NCI-H2171 (cell line): Measurements from ENCODE around the gene UBFD1.
"Not testable (repeated sequence)": the region's sequence is repeated elsewhere in the genome, so short reads cannot be mapped to it uniquely, and the experiment has no call there.

Experiments used
- DNase-seq: peaks from one replicate; lab custom pipeline; 2025; lab: John Stamatoyannopoulos, UW

Gene UBFD1

DNA sequence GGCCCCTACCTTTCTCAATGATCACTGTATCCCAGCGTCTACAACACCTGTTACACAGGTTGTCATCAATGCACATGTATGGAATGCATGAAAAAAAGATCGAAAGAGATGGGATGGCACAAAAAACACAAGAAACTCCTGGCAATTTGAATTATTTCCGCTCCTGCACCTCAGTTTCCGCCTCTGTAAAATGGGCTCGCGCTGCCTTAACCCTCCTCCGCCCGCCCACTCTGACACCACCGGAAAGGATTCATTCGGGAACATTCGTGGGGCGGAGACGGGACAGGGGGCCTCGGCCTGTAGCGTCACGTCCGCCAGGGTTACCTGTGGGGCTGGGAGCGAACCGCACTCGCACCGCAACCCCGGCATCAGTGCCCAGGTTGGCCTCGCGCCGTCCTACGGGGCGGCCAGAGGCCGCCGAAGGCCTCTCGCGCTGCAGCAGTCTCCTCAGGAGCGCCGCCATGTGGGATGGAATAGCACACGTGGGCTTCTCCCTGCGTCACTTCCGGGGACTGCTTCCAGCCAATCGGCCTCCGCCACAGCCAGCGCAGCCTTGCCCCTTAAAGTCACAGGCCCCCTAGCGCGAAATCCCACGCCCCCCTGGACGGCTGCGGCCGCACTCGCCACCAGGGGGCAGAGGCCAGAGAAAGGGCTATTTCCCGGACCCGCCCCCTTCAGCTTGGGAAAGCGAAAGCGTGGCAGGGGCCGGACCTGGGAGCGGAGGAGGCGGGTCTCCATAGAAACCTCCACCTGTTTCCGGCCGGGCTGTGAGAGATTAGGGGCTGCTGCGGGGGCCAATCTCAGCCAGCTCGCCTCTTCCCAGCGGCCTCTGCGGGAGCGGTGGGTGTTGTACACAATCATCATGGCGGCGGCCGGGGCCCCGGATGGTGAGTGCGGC is at the start of gene UBFD1, which contains the start of gene EARS2:
Gene UBFD1, plus strand, starts transcription at position 847 of the 898 bp plus-strand sequence. Its CDS starts 16 bp downstream, at position 863.
Gene EARS2, minus strand, starts transcription at position 470 of the 898 bp plus-strand sequence. Its CDS starts 7 bp downstream, at position 463.
- peak; percentile 99 for DNase-seq

DNA sequence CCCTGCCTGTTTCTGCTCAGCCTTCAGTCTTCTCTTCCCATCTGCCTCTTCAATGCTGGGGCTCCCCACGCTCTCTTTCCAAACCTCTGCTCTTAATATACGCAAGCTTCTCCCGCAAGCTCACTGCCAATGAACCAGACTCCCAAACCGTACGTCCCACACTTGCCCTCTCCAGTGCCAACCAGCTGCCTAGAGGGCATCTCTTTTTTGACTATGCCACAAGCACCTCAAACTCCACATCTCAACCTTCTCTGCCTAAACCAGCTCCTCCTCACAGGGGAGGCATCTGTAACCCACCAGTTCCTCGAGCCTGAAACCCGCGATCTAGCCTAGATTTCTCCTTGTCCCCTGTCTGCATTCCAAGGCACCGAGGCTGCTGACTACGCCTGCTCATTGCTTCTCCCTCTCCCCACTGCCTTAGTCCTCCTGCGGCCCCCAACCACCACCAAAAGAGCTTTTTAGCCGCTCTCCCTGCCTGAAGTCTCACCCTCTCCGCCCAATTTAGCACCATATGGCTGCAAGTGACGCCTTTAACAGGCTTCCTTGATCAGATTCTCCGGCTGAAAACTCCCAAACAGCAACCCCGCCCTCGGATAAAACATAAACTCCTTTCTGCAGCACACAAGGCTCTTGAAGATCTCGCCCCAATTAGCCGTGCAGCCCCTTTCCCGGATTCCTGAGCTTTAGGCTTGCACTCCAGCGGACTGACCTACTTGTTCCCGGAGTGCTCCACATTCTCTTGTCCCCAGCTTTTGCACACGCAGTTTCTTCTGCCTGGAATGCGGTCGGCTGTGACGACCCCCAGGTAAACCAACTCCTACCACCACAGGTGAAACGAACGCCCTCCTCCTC is 48.7 kb upstream of the UBFD1 start:
- peak; percentile 39 for DNase-seq

DNA sequence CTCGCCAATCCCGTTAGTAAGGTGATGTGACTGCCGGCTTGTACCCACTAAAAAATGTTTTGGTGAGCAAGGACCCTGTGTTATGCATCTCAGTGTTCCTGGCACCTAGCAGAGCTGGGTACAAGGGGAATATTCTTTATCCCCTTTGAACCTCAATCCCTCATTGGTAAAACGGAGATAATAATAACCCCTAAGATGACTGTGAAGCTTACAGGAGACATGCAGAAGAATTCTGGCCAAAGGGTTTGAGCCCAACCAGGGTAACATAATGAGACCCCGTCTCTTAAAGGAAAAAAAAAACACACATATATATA is 48.1 kb upstream of the UBFD1 start:
- DNase-seq = no peak

GRCh38 chr16:23509782-23510163 is 47.8 kb upstream of the UBFD1 start:
- no peak for DNase-seq

DNA sequence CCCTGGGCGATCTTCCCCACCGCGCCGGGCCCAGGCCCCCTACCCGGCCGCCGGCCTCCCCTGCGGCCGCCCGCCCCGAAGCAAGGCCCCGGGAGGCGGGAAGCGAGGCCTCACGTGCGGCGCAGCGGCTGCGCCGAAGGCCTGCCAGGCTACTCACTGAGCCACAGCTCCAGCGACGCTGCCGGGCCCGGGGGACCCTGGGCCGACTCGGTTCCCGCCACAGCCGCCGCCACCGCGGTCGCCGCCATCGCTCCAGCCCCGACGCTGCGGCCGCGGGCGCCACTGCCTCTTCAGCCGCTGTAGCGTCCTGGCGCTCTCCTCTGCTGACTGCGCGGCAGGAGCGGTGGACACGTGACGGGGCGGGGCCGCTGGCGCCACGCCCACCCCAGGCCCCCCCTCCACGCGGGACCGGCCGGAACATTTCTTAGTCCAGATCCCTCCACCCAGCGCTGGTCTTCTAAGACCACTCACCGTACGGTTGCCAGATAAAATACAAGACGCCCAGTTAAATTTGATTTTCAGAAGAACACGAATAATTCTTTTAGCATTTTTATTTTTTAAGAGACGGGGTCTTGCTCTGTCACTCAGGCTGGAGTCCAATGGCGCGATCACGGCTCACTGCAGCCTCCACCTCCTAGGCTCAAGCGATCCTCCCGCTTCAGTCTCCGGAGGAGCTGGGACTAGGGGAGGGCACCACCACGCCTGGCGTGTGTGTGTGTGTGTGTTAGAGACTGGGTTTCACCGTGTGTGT is 47.2 kb upstream of the UBFD1 start, which contains the start of gene GGA2:
Gene GGA2, minus strand, starts transcription at position 331 of the 751 bp plus-strand sequence. Its CDS starts 83 bp downstream, at position 248.
- DNase-seq = peak; percentile 65

- not testable (repeated sequence) for DNase-seq
Measured at GRCh38 chr16:23510915-23511270, 46.6 kb upstream of the UBFD1 start.

DNA sequence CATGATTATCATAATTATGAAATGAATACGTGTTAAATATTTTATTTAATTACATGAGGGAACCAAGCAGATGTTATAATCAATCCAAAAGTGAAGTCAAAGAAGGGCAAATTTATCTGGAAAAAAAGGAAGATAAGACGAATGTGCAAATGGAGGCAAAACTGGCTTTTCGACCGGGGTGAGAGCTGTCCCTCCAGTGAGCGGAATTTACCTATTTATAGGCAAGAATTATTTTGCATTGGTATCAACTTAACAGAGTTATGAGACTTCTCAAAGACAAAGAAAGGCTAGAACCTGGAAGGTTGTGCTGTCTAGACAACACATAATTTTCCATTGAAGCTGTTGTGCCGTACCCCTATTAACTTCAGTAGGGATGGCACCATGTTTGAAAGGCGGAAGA is 45.8 kb upstream of the UBFD1 start:
- DNase-seq = no peak

DNA sequence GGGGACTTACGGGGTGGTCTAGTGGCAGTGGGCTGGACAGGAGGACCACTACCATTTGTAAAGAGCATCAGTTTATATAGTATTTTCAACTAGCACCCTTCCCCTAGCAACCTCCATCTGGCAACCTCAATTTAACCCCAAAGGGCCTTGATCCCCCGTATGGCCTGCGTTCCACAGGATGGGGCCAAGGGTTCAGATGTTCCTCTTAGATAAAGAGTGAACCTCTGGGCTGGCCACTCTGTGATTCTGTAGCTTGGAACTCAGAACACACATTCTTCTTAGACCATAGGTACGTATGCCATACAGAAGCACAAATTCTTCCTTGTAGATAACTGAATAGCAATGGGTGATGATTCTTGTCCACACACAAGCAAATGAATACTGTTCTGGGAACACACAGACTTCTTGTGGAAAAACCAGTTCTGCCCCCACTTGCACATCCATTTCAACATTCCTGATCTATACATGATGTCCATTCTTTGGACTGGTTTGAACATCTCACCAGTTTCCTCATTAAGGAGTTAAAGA is 45.3 kb upstream of the UBFD1 start:
- no peak for DNase-seq

GRCh38 chr16:23514381-23515152 is 43.0 kb upstream of the UBFD1 start:
- DNase-seq = no peak

DNA sequence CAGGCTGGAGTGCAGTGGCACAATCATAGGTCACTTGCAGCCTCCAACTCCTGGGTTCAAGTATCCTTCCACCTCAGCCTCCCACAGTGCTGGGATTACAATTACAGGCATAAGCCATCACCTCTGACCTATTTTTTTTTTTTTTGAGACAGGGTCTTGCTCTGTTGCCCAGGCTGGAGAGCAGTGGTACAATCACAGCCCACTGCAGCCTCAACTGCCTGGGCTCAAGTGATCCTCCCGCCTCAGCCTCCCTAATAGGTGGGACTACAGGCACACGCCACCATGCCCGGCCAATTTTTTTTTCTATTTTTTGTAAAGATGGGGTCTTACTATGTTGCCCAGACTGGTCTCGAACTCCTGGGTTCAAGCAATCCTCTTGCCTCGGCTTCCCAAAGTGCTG is 41.6 kb upstream of the UBFD1 start:
- no peak for DNase-seq

- no peak for DNase-seq
Measured at GRCh38 chr16:23516366-23517137, 41.0 kb upstream of the UBFD1 start.

GRCh38 chr16:23518435-23518891 is 39.1 kb upstream of the UBFD1 start:
- DNase-seq = no peak

DNA sequence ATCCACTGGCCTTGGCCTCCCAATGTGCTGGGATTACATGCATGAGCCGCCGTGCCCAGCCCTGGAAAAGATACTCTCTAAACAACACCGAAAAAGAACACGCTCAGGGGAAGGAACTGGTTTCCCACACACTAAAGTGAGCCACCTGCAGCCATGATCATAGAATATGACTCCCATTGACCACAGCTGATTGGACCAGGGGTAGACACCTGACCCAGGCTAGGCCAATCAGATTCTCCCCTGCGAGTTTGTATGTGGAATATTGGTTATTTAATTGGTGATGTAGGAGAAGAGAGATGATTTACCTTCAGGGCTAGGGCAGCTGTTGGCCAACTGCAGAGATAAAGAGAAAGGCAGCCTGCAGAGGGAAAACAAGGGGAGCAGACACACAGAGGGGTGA is 38.2 kb upstream of the UBFD1 start:
- DNase-seq = no peak

GRCh38 chr16:23520500-23520899 is 37.0 kb upstream of the UBFD1 start:
- no peak for DNase-seq

GRCh38 chr16:23521037-23521743 is 36.3 kb upstream of the UBFD1 start:
- DNase-seq = no peak

DNA sequence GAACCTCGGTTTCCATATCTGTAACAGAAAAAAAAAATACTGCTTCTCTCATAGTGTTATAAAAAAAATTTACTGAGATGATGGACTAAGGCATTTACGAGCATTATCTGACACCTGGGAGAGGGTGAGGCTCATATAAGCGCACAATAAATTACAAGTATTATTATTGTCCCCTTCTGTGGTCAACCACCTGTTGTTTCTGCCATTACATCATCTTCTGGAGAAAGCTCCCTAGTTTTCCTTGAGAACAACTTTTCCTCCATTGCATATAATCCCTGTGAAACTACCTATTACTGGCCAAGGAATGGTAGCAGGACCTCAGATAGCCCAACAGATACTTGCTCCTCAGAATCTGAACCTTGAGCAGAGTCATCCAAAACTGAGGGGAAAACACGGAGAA is 35.6 kb upstream of the UBFD1 start:
- DNase-seq = no peak

- no peak for DNase-seq
Measured at GRCh38 chr16:23523321-23523720, 34.2 kb upstream of the UBFD1 start.

DNA sequence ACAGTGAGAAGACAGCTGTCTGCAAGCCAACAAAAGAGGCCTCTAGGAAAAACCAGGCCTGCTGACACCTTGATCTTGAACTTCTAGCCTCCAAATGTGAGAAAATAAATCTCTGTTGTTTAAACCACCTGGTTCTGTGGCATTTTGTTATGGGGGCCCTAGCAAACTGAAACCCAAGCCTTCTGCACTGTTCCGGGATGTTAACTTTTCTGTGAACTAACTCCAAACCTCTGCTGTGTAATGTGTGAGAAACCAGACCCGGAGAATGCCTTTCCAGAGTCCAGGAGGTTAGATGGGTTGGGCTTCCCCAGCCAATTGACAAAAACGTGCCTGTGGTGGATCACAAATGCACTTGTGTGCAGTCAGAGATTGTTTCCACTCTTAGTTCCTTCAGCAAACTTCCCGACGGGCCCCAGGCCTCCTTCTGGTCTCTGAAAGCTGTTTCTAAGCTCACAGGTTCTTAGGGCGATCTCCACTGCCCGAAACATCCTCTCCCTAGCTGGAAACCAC is 33.6 kb upstream of the UBFD1 start:
- no peak for DNase-seq

- no peak for DNase-seq
Measured at GRCh38 chr16:23524886-23525285, 32.6 kb upstream of the UBFD1 start.
